ENCODE measurements around the gene STRN.

DNA sequence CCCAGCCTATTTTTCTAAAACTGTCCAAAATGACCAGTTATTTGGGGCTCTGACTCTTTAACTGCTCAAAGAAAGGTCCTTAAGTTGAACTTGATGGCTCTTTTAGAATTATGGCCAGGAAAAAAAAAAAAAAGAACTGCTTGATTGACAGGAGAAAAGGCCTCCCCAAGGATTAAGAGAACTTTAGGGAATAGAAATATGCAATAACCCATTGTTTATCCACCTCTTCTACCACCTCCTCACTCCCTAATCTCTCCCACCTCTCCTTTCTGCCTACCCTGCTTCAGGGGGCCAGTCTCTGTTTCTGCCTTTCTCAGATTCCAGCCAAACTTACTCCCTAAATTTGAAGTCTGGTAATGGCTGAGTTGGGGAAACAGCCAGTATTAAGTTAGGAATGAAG is 5.7 kb upstream of the STRN start:
- TF ChIP-seq, protein P1, sequence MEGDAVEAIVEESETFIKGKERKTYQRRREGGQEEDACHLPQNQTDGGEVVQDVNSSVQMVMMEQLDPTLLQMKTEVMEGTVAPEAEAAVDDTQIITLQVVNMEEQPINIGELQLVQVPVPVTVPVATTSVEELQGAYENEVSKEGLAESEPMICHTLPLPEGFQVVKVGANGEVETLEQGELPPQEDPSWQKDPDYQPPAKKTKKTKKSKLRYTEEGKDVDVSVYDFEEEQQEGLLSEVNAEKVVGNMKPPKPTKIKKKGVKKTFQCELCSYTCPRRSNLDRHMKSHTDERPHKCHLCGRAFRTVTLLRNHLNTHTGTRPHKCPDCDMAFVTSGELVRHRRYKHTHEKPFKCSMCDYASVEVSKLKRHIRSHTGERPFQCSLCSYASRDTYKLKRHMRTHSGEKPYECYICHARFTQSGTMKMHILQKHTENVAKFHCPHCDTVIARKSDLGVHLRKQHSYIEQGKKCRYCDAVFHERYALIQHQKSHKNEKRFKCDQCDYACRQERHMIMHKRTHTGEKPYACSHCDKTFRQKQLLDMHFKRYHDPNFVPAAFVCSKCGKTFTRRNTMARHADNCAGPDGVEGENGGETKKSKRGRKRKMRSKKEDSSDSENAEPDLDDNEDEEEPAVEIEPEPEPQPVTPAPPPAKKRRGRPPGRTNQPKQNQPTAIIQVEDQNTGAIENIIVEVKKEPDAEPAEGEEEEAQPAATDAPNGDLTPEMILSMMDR (IDR thresholded peaks at IDR 0.05): no peak
- no peak for TF ChIP-seq POLR2A (IDR thresholded peaks at IDR 0.05)

Data from thyroid gland (tissue), 4 donors.